ENCODE data around the gene TBKBP1. TPM values are rescaled to one million over a fixed set of nuclear protein-coding genes. Genes with fewer than 3 reads are reported as not detected.

TBKBP1 gene
- total RNA-seq, 2 donors from 2014 or later, result 14.5 to 22.9 TPM

DNA sequence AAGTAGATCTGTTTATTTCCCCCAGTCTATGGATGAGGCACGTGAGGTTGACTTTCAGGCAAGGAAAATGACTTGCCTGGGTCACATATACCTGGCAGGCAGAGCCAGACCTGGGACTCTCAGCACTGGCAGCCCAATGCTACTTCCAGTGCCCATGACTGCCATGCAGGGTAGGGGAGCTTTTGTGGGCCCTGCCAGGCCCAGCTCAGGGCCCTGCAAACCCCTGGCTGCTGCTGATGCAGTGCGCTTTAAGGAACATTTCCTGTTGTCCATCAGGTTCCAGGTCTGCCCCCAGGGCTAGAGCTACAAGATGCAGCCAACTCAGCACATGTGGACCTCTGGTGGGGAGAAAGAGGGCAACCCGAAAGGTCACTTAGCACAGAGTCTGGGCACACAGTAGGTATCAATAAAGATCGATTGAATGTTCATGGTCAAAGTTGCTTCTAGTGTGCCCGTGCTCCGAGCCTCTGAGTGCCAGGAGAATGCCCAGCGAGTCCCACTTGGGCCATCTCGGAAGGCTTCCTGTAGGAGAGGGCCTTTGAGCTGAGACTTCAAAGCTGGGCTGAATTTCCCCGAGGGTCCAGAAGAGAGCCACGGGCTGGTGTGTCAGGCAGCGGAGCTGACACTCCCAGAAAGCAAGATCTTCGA, 38.6 kb downstream of the TBKBP1 start:
- Histone ChIP-seq H3K36me3 (ENCODE audit: control insufficient read depth, insufficient read depth, low read length) (no peaks in the 10 kb centered on the region), H3K27me3 (ENCODE audit: control insufficient read depth, insufficient read depth, low read length, poor library complexity, severe bottlenecking) (peaks cover 78% of the 10 kb centered on the region), H3K9me3 (ENCODE audit: control insufficient read depth, low read length) (no peaks in the 10 kb centered on the region), H3K4me3 (ENCODE audit: low read length) (peak overlapping the region; percentile 66), H3K4me1 (ENCODE audit: control insufficient read depth, insufficient read depth, low read length) (no peaks in the 10 kb centered on the region), H3K9ac (ENCODE audit: extremely low read depth, low read length, poor library complexity, severe bottlenecking) (no peak overlapping the region), H3K27ac (ENCODE audit: low read depth, low read length) (no peak overlapping the region)
- H3K27me3 Mint-ChIP-seq (ENCODE audit: insufficient read depth), result peaks cover 84% of the 10 kb centered on the region
- TF ChIP-seq, protein P1, sequence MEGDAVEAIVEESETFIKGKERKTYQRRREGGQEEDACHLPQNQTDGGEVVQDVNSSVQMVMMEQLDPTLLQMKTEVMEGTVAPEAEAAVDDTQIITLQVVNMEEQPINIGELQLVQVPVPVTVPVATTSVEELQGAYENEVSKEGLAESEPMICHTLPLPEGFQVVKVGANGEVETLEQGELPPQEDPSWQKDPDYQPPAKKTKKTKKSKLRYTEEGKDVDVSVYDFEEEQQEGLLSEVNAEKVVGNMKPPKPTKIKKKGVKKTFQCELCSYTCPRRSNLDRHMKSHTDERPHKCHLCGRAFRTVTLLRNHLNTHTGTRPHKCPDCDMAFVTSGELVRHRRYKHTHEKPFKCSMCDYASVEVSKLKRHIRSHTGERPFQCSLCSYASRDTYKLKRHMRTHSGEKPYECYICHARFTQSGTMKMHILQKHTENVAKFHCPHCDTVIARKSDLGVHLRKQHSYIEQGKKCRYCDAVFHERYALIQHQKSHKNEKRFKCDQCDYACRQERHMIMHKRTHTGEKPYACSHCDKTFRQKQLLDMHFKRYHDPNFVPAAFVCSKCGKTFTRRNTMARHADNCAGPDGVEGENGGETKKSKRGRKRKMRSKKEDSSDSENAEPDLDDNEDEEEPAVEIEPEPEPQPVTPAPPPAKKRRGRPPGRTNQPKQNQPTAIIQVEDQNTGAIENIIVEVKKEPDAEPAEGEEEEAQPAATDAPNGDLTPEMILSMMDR (conservative IDR thresholded peaks at IDR 0.05), result no peak
- H3K4me1 Mint-ChIP-seq, result peaks cover 7% of the 10 kb centered on the region
- H3K27ac Mint-ChIP-seq, result no peak overlapping the region
- 36 to 56% methylated on average over 9 to 12 of the region's 12 CpGs for WGBS, 2 experiments (ENCODE audit: insufficient coverage in 1 of 2, insufficient read length in 1 of 2)
- H3K4me3 Mint-ChIP-seq, result peak overlapping the region; percentile 45
- H3K36me3 Mint-ChIP-seq (ENCODE audit: low read depth), result no peaks in the 10 kb centered on the region
- no peak for DNase-seq
- no peaks in the 10 kb centered on the region for H3K9me3 Mint-ChIP-seq

DNA sequence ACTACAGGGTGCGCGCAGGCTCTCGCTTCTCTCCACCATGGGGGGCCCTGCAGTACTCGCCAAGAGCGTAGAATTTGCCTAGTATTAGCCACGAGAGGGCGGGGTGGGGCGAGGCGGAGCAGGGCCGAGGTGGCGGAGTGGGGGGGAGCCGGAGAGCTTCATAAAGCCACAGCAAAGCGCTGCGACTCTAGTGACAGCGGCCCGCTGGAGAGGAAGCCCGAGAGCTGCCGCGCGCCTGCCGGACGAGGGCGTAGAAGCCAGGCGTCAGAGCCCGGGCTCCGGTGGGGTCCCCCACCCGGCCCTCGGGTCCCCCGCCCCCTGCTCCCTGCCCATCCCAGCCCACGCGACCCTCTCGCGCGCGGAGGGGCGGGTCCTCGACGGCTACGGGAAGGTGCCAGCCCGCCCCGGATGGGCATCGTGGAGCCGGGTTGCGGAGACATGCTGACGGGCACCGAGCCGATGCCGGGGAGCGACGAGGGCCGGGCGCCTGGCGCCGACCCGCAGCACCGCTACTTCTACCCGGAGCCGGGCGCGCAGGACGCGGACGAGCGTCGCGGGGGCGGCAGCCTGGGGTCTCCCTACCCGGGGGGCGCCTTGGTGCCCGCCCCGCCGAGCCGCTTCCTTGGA, 39.2 kb downstream of the TBKBP1 start, which contains the start of gene TBX21:
Gene TBX21, plus strand, starts transcription at position 190 of the 627 bp plus-strand sequence. Its CDS starts 219 bp downstream, at position 409.
- no peaks in the 10 kb centered on the region for H3K36me3 Mint-ChIP-seq (ENCODE audit: low read depth)
- peaks cover 83% of the 10 kb centered on the region for H3K27me3 Mint-ChIP-seq (ENCODE audit: insufficient read depth)
- TF ChIP-seq, protein P1 (conservative IDR thresholded peaks at IDR 0.05), result peak; percentile 60
- Histone ChIP-seq H3K27ac (ENCODE audit: low read depth, low read length) (no peak within 1 kb of the TSS), H3K36me3 (ENCODE audit: control insufficient read depth, insufficient read depth, low read length) (no peaks in the 10 kb centered on the region), H3K9me3 (ENCODE audit: control insufficient read depth, low read length) (no peaks in the 10 kb centered on the region), H3K27me3 (ENCODE audit: control insufficient read depth, insufficient read depth, low read length, poor library complexity, severe bottlenecking) (peaks cover 78% of the 10 kb centered on the region), H3K9ac (ENCODE audit: extremely low read depth, low read length, poor library complexity, severe bottlenecking) (no peak within 1 kb of the TSS), H3K4me1 (ENCODE audit: control insufficient read depth, insufficient read depth, low read length) (no peaks in the 10 kb centered on the region), H3K4me3 (ENCODE audit: low read length) (peak within 1 kb of the TSS; percentile 66)
- WGBS, 2 experiments (ENCODE audit: insufficient coverage in 1 of 2, insufficient read length in 1 of 2), result 1 to 3% methylated on average over 18 to 73 of the region's 73 CpGs
- no peaks in the 10 kb centered on the region for H3K9me3 Mint-ChIP-seq
- H3K4me1 Mint-ChIP-seq, result peaks cover 7% of the 10 kb centered on the region
- peak within 1 kb of the TSS; percentile 49 for H3K4me3 Mint-ChIP-seq
- H3K27ac Mint-ChIP-seq, result no peak within 1 kb of the TSS
- peak; percentile 97 for DNase-seq

DNA sequence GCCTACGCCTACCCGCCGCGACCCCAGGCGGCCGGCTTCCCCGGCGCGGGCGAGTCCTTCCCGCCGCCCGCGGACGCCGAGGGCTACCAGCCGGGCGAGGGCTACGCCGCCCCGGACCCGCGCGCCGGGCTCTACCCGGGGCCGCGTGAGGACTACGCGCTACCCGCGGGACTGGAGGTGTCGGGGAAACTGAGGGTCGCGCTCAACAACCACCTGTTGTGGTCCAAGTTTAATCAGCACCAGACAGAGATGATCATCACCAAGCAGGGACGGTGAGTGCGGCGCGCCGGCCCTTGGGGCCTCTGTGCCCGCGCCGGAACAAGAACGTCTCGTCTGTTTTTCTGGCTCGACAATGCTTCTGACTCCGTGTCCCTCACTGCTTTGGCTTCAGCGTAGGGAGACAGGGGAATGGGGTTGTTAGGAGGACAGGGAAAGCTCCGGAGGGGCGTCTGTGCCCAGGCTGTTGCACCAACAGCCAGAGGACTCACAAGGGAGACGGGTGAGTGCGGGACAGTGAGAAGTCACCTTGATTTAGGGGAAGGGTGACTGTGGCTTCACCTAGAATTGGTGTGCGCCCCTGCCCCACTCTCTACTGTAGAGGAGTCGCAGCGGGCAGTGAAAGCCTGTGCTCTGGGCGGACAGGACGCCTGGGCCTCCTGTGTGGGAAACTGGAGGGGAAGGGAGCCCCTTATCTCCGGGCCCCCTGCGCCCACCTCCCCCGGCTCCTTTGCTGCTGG, 39.9 kb downstream of the TBKBP1 start:
- H3K27ac ChIP-seq (ENCODE audit: low read depth, low read length), result no peak overlapping the region
- TF ChIP-seq, protein P1 (conservative IDR thresholded peaks at IDR 0.05), result no peak
- Mint-ChIP-seq H3K27ac (no peak overlapping the region), H3K9me3 (no peaks in the 10 kb centered on the region), H3K4me3 (peak overlapping the region; percentile 49), H3K36me3 (ENCODE audit: low read depth) (no peaks in the 10 kb centered on the region), H3K27me3 (ENCODE audit: insufficient read depth) (peaks cover 81% of the 10 kb centered on the region), H3K4me1 (peaks cover 7% of the 10 kb centered on the region)
- DNase-seq, result peak; percentile 76
- no peak overlapping the region for H3K9ac ChIP-seq (ENCODE audit: extremely low read depth, low read length, poor library complexity, severe bottlenecking)
- H3K4me3 ChIP-seq (ENCODE audit: low read length), result peak overlapping the region; percentile 66
- peaks cover 78% of the 10 kb centered on the region for H3K27me3 ChIP-seq (ENCODE audit: control insufficient read depth, insufficient read depth, low read length, poor library complexity, severe bottlenecking)
- H3K4me1 ChIP-seq (ENCODE audit: control insufficient read depth, insufficient read depth, low read length), result no peaks in the 10 kb centered on the region
- H3K36me3 ChIP-seq (ENCODE audit: control insufficient read depth, insufficient read depth, low read length), result no peaks in the 10 kb centered on the region
- WGBS, 2 experiments (ENCODE audit: insufficient coverage in 1 of 2, insufficient read length in 1 of 2), result 15 to 16% methylated on average over 28 to 60 of the region's 60 CpGs
- H3K9me3 ChIP-seq (ENCODE audit: control insufficient read depth, low read length), result no peaks in the 10 kb centered on the region

All from endodermal cell (in vitro differentiated cells).